Brain microvascular endothelial cell (primary cell): ENCODE data around the gene FANCB.

Source experiments
- DNase-seq: peaks from one replicate; pipeline ENCODE4 v3.0.0-alpha.2; 2020
- H3K27ac ChIP-seq: fragments of 250-450 bp; sonication (Bioruptor Pico); 2 replicates; pipeline ENCODE4 v1.5.1; 2020; ENCODE audit warnings: mild to moderate bottlenecking, moderate library complexity
- H3K27me3 ChIP-seq: fragments of 250-450 bp; sonication (Bioruptor Pico); replicated peaks from 2 replicates; pipeline ENCODE4 v1.5.1; 2020; ENCODE audit warnings: mild to moderate bottlenecking
- H3K36me3 ChIP-seq: fragments of 250-450 bp; sonication (Bioruptor Pico); replicated peaks from 2 replicates; pipeline ENCODE4 v1.5.1; 2020; ENCODE audit warnings: mild to moderate bottlenecking
- H3K4me3 ChIP-seq: 2 replicates; pipeline ENCODE4 v1.5.1; 2011; ENCODE audit warnings: low read depth, mild to moderate bottlenecking, control low read depth, low read length, moderate library complexity
- CTCF ChIP-seq: IDR thresholded peaks from 2 replicates; pipeline ENCODE4 v1.5.1; 2011; ENCODE audit warnings: low read depth, mild to moderate bottlenecking, moderate library complexity, low read length, control low read depth, inconsistent platforms; ENCODE audit errors: missing control alignments
- in situ Hi-C: cut with HindIII; loops from 2 replicates; pipeline ENCODE4 v1.10.0; 2017; ENCODE audit warnings: low sequenced_read_pairs, low pct_ligation_motif_present

Gene FANCB

GRCh38 chrX:14915596-14915995 is 42.7 kb upstream of the FANCB start:
- TF ChIP-seq CTCF, result no peak
- in situ Hi-C loops, result no loop called here

GRCh38 chrX:14913241-14913640 is 40.4 kb upstream of the FANCB start:
- DNase-seq, result peak; percentile 24
- Histone ChIP-seq H3K27ac (no peak overlapping the region), H3K36me3 (no peaks in the 10 kb centered on the region), H3K4me3 (no peak overlapping the region), H3K27me3 (no peaks in the 10 kb centered on the region)
- TF ChIP-seq CTCF, result no peak
- in situ Hi-C loops, result no loop called here

More at GRCh38 chrX:14915596-14915995, 42.7 kb upstream of the FANCB start:
- no peaks in the 10 kb centered on the region for H3K36me3 ChIP-seq
- H3K4me3 ChIP-seq, result no peak overlapping the region
- no peak overlapping the region for H3K27ac ChIP-seq
- no peak for DNase-seq
- no peaks in the 10 kb centered on the region for H3K27me3 ChIP-seq

- H3K36me3 ChIP-seq, result no peaks in the 10 kb centered on the region
- no peak for DNase-seq
- no peaks in the 10 kb centered on the region for H3K27me3 ChIP-seq
- no peak overlapping the region for H3K4me3 ChIP-seq
- TF ChIP-seq CTCF, result no peak
- H3K27ac ChIP-seq, result no peak overlapping the region
- in situ Hi-C loops, result no loop called here
Observed at GRCh38 chrX:14903891-14904290, 31.0 kb upstream of the FANCB start.

GRCh38 chrX:14902537-14902936 is 29.7 kb upstream of the FANCB start:
- no peak for DNase-seq
- TF ChIP-seq CTCF, result no peak
- in situ Hi-C loops, result no loop called here
- Histone ChIP-seq H3K4me3 (no peak overlapping the region), H3K27ac (no peak overlapping the region), H3K36me3 (no peaks in the 10 kb centered on the region), H3K27me3 (no peaks in the 10 kb centered on the region)

- Histone ChIP-seq H3K4me3 (no peak overlapping the region), H3K36me3 (no peaks in the 10 kb centered on the region), H3K27ac (peak overlapping the region; percentile 30), H3K27me3 (no peaks in the 10 kb centered on the region)
- DNase-seq, result peak; percentile 48
- TF ChIP-seq CTCF, result no peak
- in situ Hi-C loops, result no loop called here
Observed at GRCh38 chrX:14899607-14900006, 26.7 kb upstream of the FANCB start.

GRCh38 chrX:14897042-14897441 is 24.2 kb upstream of the FANCB start:
- no peaks in the 10 kb centered on the region for H3K27me3 ChIP-seq
- H3K27ac ChIP-seq, result no peak overlapping the region
- no peak for TF ChIP-seq CTCF
- in situ Hi-C loops, result no loop called here
- DNase-seq, result no peak
- no peak overlapping the region for H3K4me3 ChIP-seq
- no peaks in the 10 kb centered on the region for H3K36me3 ChIP-seq
